ENCODE data around the gene TULP1. TPM values are rescaled to one million over a fixed set of nuclear protein-coding genes. Genes with fewer than 3 reads are reported as not detected.

TULP1 gene
- total and polyA plus RNA-seq, 10 donors = 0.03 to 0.09 (median 0.04) TPM; not detected in 7

DNA sequence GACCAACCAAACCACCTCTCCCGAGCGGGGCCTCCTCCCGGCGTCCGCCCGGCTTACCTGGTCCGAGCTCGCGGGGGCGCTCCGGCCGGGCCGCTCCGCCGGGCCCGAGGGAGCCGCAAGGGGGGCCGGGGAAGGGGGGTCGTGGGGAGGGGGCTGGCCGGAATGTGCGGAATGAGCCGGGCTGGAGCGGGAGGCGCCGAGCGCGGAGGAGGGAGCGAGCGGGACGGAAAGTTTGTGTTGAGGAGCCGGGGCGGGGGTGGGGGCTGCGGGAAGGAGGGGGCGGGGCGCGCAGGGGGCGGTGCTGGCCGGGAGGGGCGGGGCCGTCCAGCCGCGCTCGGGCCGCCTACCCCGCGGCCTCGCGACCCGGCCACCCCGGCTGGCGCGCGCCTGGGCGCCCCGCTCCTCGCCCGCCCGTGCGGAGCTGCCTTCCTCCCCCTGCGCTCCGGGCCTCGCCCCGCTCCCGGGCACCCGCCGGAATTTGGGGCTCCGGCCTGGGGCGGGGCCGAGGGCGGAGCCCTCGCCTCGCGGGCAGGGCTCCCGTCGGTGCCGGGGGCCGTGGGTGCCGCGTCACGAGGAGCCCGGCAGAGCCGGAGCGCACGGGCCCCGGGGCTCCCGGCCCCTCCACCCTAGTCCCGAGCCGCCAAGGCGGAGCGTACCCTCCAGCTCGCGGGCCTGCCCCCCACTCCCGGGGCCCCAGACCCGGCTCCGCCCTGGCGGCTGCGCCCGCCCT lies 15.7 kb downstream of the TULP1 start, which contains the start of gene TEAD3:
Gene TEAD3, minus strand, starts transcription at position 239 of the 730 bp plus-strand sequence.
- Histone ChIP-seq H3K36me3 (no peaks in the 10 kb centered on the region), H3K4me1 (peaks cover 5 to 65% (median 39%) of the 10 kb centered on the region in 6 donors), H3K27ac (peak within 1 kb of the TSS; percentile 55 to 86 (median 84)), H3K9me3 (no peaks in the 10 kb centered on the region), H3K4me3 (peak within 1 kb of the TSS; percentile 48 to 86 (median 68)), H3K27me3 (replicated peaks in 1 of 7) (peaks cover 0 to 88% (median 25%) of the 10 kb centered on the region in 7 donors)
- peak; percentile 84 for DNase-seq
- intact Hi-C loops (cut with DNase I; ENCODE audit: low total_unique reads) = no loop called here
- 0 to 1% (median 1%) methylated on average over 6 to 92 of the region's 98 CpGs for WGBS, 5 donors
- TF ChIP-seq CTCF (IDR thresholded peaks at IDR 0.05 in 8 of 11, conservative IDR thresholded peaks at IDR 0.05 in 3 of 11) (no peak), POLR2AphosphoS5 (IDR thresholded peaks at IDR 0.05) (no peak), POLR2A (IDR thresholded peaks at IDR 0.05) (no peak)

DNA sequence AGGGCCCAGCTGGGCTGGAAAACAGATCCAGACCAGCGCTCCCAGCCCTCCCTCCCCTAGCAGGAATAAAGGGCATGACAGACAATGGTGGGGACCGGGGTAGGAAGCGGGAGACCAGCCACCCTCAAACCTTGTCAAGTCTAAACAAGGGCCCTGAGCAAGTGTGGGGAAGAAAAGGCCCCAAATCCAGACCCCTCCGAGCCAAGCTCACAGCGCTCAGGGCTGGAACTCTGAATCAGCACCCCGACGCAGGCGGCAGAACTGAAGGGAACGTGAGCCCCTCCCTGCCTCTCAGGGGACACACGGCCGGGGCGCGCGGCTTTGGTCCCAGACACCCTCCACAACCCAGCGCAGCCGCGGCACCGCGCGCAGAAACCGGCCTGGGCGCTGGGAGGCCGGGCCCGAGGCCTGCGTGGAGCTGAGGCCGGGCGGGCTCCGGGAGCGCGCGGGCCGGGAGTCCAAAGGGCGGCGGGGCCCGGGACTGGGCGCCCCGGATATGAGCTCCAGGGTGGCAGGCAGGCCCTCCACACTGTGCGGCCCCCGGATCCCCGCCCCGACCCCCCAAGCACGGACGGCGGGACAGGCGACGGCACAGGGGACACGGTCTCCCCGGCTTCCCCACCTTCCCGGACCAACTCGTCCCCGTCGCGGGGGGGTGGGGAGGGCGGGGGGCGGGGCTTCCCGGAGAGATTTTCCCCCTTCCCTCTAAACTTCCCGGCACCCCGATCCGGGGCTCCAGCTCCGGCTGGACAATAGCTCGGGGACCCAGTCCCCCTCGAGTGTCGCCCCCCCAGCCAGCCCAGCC lies 16.5 kb downstream of the TULP1 start:
- Histone ChIP-seq H3K36me3 (no peaks in the 10 kb centered on the region), H3K4me3 (peak overlapping the region; percentile 48 to 86 (median 68)), H3K27me3 (replicated peaks in 1 of 7) (peaks cover 0 to 88% (median 25%) of the 10 kb centered on the region in 7 donors), H3K4me1 (peaks cover 5 to 72% (median 43%) of the 10 kb centered on the region in 6 donors), H3K27ac (peak overlapping the region; percentile 20 to 86 (median 80)), H3K9me3 (no peaks in the 10 kb centered on the region)
- 22 to 72% (median 45%) methylated on average over 8 to 63 of the region's 63 CpGs for WGBS, 5 donors
- DNase-seq = no peak
- intact Hi-C loops (cut with DNase I; ENCODE audit: low total_unique reads) = no loop called here
- TF ChIP-seq POLR2A (IDR thresholded peaks at IDR 0.05) (no peak), CTCF (IDR thresholded peaks at IDR 0.05 in 8 of 11, conservative IDR thresholded peaks at IDR 0.05 in 3 of 11) (no peak)

DNA sequence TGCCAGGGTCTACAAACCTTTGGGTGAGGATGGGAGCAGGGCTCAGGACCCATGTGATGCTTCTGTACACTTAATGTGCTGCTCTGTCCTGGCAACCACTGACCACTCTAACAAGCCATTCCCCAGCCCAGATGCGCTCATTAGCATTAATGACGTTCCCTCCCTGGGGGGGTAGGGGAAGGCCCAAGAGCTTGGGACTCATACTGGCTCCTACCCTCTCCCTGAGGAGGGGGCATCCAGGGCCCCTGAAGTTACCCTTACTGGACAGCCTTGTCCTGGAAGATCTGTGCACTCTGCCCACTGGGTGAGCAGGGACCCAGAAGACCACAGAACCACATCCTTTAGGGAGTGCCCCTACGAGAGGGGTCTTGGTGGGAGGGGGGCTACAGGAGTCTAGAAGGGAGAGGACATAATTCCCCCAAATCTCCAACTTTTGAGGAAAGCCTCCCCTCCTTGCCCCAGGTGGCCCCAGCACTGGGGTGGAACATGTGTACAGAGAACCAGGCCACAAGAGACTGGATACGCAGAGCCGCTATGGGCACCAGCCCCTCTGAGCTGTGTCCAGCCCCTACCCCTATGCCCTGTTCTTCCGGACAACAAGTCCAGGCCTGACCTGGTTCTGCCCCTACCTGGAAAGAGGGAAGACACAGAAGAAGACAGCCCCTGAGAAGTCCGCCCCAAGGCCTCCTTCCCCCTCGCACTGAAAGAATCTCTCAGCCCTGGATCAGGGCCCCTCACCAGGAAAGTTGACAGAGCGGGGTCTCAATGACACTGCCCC lies 17.2 kb downstream of the TULP1 start:
- 72 to 90% (median 82%) methylated on average over 7 to 9 of the region's 9 CpGs for WGBS, 5 donors
- intact Hi-C loops (cut with DNase I; ENCODE audit: low total_unique reads) = no loop called here
- Histone ChIP-seq H3K36me3 (no peaks in the 10 kb centered on the region), H3K4me3 (peak overlapping the region in 7 of 8 donors; percentile 48 to 86 (median 70)), H3K9me3 (no peaks in the 10 kb centered on the region), H3K27me3 (replicated peaks in 1 of 7) (peaks cover 0 to 87% (median 25%) of the 10 kb centered on the region in 7 donors), H3K4me1 (peaks cover 5 to 80% (median 46%) of the 10 kb centered on the region in 6 donors), H3K27ac (peak overlapping the region in 7 of 8 donors; percentile 55 to 86 (median 84))
- TF ChIP-seq POLR2AphosphoS5 (IDR thresholded peaks at IDR 0.05) (no peak), CTCF (IDR thresholded peaks at IDR 0.05 in 8 of 11, conservative IDR thresholded peaks at IDR 0.05 in 3 of 11) (no peak), POLR2A (IDR thresholded peaks at IDR 0.05) (no peak)
- no peak for DNase-seq
